ENCODE measurements around the gene SNX22.

Gene SNX22

DNA sequence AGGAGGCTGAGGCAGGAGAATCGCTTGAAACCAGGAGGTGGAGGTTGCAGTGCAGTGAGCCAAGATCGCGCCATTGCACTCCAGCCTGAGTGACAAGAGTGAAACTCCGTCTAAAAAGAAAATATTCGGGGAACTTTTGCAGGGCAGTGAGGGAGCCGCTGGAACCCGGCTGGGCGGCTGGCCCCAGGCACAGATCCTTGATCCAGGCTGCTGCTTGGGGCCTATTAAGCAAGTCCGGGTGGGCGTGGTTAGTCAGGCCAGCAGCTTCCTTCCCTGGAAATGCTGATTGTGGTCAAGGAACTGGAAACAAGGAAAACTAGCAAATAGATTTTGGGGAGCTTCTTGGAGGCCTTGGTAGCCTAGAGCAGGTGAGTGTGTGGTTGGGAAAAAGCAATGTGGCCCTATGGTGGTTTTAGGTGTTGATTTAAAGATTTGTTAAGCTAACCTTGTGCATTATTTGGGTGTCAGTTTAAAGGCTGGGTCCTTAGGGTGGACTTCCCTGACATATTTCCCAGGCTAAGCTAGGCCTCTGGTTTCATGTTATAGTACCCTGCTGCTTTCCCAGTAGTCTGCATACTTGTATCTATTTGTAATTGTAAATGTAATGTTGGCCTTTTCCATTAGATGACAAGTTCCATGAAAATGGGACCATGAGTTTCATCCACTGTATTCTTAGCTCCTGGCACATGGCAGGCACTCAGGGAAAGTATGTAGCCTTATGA lies 17.7 kb upstream of the SNX22 start:
- ChIA-PET CTCF (interaction anchor here (0.6 to 1.0 kb wide), 2 partner anchors 19 to 524 kb away, joined by 3 to 5 read pairs; no protein-coding TSS in a partner anchor), POLR2A (ENCODE audit: low non-redundant PET) (no interaction called here)
- H3K27ac ChIP-seq, result no peak overlapping the region
- no peak for DNase-seq (ENCODE audit: low spot score)
- TF ChIP-seq, protein P1, sequence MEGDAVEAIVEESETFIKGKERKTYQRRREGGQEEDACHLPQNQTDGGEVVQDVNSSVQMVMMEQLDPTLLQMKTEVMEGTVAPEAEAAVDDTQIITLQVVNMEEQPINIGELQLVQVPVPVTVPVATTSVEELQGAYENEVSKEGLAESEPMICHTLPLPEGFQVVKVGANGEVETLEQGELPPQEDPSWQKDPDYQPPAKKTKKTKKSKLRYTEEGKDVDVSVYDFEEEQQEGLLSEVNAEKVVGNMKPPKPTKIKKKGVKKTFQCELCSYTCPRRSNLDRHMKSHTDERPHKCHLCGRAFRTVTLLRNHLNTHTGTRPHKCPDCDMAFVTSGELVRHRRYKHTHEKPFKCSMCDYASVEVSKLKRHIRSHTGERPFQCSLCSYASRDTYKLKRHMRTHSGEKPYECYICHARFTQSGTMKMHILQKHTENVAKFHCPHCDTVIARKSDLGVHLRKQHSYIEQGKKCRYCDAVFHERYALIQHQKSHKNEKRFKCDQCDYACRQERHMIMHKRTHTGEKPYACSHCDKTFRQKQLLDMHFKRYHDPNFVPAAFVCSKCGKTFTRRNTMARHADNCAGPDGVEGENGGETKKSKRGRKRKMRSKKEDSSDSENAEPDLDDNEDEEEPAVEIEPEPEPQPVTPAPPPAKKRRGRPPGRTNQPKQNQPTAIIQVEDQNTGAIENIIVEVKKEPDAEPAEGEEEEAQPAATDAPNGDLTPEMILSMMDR (conservative IDR thresholded peaks at IDR 0.05; ENCODE audit: low read depth), result no peak

DNA sequence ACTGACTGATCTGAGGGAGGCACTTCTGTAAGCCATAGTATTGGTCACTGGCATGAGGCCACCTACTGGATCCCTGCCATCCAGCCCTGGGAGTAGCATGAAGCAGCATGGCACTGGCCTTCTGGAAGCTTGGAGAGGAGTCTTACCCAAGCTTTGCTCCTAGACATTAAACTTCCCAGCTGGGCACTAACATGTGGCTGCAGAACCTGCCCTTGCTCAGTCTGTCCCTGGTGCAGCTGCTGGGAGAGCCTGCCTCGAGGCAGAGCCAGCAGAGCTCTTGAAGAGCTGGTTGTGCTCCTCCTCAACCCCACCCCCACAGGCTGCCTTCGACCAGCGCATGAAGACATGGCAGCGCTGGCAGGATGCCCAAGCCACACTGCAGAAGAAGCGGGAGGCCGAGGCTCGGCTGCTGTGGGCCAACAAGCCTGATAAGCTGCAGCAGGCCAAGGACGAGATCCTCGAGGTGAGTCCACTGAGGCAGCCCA lies 17.1 kb upstream of the SNX22 start:
- CTCF ChIA-PET, result interaction anchor here (1.0 kb wide), 1 partner anchor 19 kb away, joined by 3 read pairs; no protein-coding TSS in a partner anchor
- POLR2A ChIA-PET (ENCODE audit: low non-redundant PET), result no interaction called here

DNA sequence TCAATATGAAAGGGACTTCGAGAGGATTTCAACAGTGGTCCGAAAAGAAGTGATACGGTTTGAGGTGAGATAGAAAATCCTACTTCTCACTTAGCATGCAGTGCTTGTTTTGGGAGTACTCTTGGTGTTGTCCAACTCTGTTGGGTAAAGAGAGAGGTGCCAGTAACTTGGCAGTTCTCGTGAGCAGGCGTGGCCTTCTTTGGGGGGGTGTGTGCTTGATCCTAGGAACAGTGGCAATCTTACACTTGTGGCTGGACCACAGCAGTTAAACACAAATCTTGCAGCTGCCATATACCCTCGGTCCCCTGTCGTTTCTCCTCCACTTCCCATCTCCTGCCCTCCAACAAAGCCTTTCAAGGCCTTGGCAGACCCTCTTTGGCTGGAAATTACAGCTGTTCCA lies 15.2 kb upstream of the SNX22 start:
- TF ChIP-seq, protein P1 (conservative IDR thresholded peaks at IDR 0.05; ENCODE audit: low read depth), result no peak
- no peak overlapping the region for H3K27ac ChIP-seq
- ChIA-PET POLR2A (ENCODE audit: low non-redundant PET) (no interaction called here), CTCF (no interaction called here)
- DNase-seq (ENCODE audit: low spot score), result no peak

More for the DNA sequence above, 17.1 kb upstream of the SNX22 start:
- TF ChIP-seq, protein P1 (conservative IDR thresholded peaks at IDR 0.05; ENCODE audit: low read depth), result no peak
- no peak overlapping the region for H3K27ac ChIP-seq
- no peak for DNase-seq (ENCODE audit: low spot score)

GRCh38 chr15:64137226-64137833 lies 14.2 kb upstream of the SNX22 start:
- 0 out of 2 replicates have a peak overlapping the region, but pooled peaks have one; percentile 0 for H3K27ac ChIP-seq
- no peak for DNase-seq (ENCODE audit: low spot score)
- ChIA-PET POLR2A (ENCODE audit: low non-redundant PET) (no interaction called here), CTCF (interaction anchor here (1.3 kb wide), 1 partner anchor 16 kb away, joined by 3 read pairs; no protein-coding TSS in a partner anchor)
- TF ChIP-seq, protein P1 (conservative IDR thresholded peaks at IDR 0.05; ENCODE audit: low read depth), result no peak

DNA sequence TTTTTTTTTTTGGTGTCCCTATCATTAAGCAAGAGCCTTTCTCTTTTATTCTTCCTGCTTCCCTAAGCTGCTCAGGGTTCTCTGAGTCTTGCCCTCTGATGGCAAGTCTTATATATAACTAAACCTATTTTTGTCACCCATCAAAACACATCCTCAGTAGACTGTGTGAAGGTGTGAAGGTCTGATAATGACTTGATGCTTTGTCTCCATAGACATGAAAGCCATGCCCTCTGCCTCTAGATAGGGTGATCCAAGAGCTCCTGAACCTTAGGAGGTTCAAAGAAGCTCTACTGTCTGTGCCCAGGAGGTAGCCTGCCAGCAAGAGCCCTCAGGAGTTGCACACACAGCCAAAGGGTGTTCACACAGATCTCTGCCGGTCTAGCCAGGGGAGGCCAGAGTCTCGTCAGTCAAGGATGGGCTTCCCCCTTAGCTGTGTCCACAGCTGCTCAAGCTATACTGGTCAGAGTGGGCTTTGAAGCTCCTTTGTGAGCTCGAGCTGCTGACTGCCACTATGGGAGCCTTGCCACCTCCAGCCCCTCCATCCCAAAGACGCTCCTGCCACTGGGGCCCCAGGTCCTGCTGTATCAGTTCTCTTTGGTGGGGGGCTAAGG lies 13.1 kb upstream of the SNX22 start:
- TF ChIP-seq, protein P1 (conservative IDR thresholded peaks at IDR 0.05; ENCODE audit: low read depth), result no peak
- ChIA-PET CTCF (interaction anchor here (0.6 to 1.3 kb wide), 2 partner anchors 11 to 15 kb away, joined by 3 to 5 read pairs; no protein-coding TSS in a partner anchor), POLR2A (ENCODE audit: low non-redundant PET) (no interaction called here)
- DNase-seq (ENCODE audit: low spot score), result no peak
- no peak overlapping the region for H3K27ac ChIP-seq

DNA sequence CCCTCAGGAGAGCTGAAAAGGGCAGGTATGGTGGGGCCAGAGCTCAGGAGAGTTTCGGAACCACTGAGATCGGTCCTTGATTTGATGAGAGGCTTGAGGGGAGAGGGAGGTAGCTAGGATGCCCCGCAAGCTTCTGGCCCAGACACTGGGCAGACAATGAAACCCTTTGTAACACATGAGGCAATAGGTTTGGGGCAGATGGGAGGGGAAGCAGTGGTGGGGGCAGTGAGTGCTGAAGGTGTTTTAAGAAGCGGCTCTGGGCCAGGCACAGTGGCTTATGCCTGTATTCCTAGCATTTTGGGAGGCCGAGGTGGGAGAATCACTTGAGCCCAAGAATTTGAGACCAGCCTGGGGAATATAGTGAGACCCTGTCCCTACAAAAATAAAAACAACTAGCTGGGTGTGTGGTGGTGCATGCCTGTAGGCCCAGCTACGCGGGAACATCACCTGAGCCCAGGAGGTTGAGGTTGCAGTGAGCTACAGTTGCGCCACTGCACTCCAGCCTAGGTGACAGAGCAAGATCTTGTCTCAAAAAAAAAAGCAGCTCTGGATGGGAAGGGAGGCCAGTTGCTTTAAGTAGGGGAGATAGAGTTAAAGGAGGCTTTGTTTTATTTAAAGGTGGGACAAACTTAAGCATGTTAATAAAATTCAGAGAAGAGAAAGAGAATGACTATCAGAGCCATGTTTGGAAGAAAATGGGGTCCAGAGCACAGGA lies 9.6 kb upstream of the SNX22 start:
- TF ChIP-seq, protein P1 (conservative IDR thresholded peaks at IDR 0.05; ENCODE audit: low read depth), result no peak
- POLR2A ChIA-PET (ENCODE audit: low non-redundant PET), result no interaction called here
- CTCF ChIA-PET, result interaction anchor here (0.6 to 1.0 kb wide), 5 partner anchors 11 to 1037 kb away, joined by 3 to 4 read pairs (median 3); no protein-coding TSS in a partner anchor
- H3K27ac ChIP-seq, result no peak overlapping the region
- DNase-seq (ENCODE audit: low spot score), result no peak
